OCI-LY3 (cell line): ENCODE measurements around the gene NOS1AP.

ENCODE experiments used
- CTCF ChIP-seq: fragments of 200-600, 300-600 bp; sonication (generic); IDR thresholded peaks from 2 replicates; pipeline ENCODE4 v1.5.1; 2014; ENCODE audit warnings: antibody characterized with exemption, low read length, low read depth
- EZH2phosphoT487 ChIP-seq: fragments of 200-600 bp; shearing (Covaris generic); IDR thresholded peaks from 2 replicates; pipeline ENCODE4 v1.6.1; 2018; ENCODE audit warnings: antibody characterized with exemption, mixed run types, low read depth

- TF ChIP-seq CTCF (no peak), EZH2phosphoT487 (no peak)
Measured at GRCh38 chr1:162135271-162135775, 65.8 kb downstream of the NOS1AP start.
